CD4-positive, alpha-beta T cell treated with Interleukin-15 for 4 hours (primary cell): ENCODE data around the gene DGKD.
A peak's percentile ranks its signal among the peaks of the same experiment; 100 is the strongest.

Experiments
- DNase-seq: peaks from one replicate; pipeline ENCODE4 v3.0.0-alpha.2; 2020; ENCODE audit warnings: low spot score

The DGKD gene

GRCh38 chr2:233413046-233413445, 58.8 kb downstream of the DGKD start:
- DNase-seq: no peak

DNA sequence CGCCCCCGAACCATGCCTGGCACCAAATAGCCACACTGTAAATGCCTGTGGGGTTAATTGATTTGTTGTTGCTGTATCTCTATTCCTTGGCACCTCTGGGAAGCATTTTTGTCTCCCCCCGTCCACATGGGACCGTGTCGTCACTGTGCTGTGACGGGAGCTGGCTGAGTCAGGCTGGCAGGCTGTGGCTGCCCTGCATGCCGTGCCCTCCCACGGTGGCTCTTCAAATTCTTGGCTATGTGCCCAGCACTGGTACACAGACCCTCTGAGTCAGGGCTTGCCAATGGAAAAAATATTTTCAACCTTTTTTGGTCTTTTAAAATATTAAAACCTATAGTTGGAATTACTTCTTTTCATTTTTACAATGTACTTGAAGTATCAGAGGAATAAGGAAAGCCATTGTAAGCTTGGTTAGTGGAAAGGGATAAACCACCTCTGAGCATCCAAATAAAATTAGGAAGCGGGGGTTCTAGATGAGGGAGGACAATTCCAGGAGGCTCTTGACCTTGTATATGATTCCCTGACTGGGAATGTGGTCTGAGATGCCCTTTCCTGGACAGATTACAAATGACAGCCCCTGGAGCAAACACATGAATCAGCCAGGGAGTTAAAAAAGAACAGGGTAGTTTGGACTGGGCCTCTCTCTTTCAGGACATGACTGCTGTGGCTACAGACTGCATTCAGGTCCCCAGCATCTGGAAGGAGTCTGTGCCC, 59.4 kb downstream of the DGKD start:
- peak; percentile 77 for DNase-seq

DNA sequence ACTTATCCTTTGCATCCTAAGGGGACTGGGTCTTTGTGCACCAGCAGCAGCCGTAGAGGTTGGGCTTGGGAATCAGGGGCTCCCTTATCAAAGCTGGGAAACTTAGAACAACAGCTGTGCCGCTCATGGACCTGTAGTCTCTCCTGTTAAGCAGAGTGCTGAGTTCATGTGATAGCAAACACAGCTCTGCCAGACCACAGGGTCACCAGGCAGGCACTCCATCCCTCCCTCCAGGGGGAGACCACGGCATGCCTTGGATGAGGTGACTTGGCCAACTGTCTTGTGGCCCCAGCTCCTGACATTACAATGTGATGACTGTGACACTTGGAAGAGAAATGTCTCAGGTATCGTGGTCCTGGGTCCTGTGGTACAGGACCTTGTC, 60.0 kb downstream of the DGKD start:
- no peak for DNase-seq

- DNase-seq: peak; percentile 70
Measured at GRCh38 chr2:233414777-233415570, 60.7 kb downstream of the DGKD start.

- no peak for DNase-seq
Measured at GRCh38 chr2:233416199-233416598, 61.9 kb downstream of the DGKD start.

- no peak for DNase-seq
Measured at GRCh38 chr2:233416706-233417105, 62.4 kb downstream of the DGKD start.

DNA sequence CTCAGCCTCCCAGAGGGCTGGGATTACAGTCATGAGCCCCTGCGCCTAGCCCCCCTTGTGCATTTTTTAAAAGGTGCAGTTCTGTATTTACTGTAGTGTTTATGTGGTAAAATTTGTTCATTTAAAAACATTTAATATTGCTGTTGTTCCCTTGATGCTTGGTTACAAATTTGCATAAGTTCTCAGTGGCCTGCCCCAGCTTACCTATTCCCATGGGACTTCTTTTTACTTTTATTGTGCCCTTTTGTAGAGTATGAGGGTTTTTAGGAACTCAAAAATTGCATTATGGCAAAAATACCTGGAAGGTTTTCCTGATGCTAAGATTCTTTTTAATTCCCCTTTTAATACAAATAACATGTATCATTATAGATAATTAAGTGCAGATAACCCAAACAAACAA, 63.0 kb downstream of the DGKD start:
- DNase-seq: no peak

DNA sequence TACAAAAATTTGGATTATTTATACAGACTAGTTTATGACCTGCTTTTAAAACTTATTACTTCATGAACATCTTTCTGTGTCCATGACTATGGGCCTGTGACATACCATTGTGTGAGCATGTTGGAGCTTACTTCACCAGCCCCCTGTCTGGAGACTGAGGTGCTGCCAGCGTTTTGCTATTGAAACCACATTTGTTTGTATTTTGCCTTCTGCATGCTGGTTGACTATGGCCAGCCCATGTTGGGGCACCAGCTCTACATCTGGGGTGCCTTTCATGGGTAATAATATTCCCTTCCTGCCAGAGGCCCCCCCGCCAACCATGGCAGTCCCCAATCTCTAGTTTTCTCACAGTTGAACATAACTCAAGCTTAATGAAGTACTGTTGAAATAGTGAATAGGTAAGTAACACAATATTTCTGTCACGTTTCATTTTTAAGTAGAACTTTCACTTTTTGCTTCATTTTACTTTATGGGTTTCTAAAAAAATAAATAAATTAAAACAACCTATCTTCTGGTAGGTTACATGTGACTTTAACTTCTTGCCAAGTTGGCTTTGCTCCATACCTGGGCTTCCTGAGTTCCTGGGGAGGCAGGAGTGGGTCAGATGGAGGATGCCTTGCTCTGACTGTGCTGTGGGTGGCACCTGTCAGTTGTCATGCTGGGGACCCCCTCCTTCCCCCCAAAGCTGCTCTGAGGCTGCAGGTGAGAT, 63.9 kb downstream of the DGKD start:
- no peak for DNase-seq

DNA sequence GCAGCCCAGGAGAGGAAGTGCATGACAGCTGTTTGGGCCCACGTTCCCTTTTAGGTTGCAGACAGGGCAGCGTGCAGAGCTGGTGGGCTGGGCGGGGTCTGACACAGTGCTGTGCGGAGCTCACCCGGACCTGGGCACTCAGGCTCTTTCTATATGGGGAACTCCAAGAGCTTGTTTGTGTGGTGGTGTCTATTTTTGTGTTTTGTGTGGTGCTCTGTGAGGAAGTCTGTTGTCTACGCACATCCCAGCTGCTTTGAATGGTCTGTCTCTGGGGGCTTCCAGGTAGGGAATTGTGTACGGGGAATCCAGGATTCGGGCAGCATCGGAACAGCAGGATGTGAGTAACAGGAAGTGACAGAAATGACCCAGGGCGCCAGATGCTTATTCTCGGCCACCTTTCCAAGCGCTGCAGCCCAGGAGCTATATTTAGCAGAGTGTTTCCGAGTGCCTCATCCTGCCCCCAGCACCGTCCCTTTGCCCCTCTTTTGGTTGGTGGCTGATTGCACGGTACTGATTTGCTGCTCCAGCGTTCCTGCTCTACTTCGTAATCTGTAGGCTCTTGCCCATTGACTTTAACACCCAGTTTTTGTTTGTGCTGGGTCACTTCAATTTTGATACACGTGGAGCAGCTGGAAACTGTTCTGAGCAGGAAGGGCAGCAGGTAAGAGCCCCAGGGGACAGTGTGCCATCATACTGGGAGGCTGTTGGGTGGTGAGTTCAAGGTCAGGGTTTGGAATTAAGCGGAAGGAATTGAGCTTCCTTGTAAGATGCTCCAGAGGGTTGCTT, 64.7 kb downstream of the DGKD start:
- DNase-seq: peak; percentile 64

- peak; percentile 67 for DNase-seq
Measured at GRCh38 chr2:233419602-233420391, 65.5 kb downstream of the DGKD start.

DNA sequence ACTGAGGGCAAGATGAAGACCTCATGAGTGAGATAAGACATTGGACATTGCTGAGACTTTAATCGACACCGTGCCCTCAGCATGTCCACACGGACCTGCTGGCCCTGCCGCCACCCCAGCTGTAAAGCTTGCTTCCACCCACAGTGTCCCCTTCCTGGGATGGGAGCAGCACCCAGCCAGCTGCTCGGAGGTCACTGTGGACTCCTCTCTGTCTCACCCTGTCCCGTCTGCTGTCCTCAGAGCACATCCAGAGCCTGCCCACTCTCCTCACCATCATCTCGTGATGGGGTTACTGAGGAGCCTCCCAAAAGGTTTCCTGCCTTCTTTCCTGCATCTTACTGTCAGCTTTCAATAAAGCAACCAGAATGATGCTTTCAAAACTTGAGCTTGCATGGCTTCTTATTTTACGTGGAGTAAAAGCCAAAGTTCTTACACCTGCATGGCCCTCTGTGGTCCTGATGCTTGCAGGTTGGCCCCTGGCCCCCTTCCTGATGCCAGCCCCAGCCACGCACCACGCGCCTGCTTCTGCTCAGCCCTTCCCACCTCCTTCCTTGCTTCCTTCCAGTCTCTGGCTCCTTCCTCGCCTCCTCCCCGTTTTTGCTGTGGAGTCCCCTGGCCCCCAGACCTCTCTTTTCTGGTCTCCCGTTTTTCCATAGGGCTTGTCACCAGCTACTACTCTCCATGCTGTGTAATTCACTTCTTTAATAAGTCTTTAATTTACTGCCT, 67.0 kb downstream of the DGKD start:
- no peak for DNase-seq

- DNase-seq: peak; percentile 72
Measured at GRCh38 chr2:233422050-233422639, 67.9 kb downstream of the DGKD start.

- DNase-seq: no peak
Measured at GRCh38 chr2:233422649-233423551, 68.6 kb downstream of the DGKD start.

DNA sequence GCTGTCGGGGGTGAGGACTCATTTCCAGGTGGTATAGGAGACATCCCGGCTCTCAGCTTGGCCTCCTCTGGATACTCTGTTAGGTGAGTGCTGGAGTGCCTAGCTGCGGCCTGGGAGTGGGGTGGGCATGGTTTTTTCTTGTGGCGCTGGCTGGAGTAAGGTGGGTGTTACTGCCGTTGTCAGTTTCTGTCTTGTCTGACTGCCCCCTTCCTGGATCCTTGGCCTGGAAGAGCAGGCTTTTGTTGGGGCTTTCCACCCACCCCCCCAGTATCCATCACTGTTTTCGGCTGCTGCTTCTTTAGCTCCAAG, 69.2 kb downstream of the DGKD start:
- DNase-seq: no peak

GRCh38 chr2:233424154-233424951, 70.1 kb downstream of the DGKD start:
- DNase-seq: no peak

DNA sequence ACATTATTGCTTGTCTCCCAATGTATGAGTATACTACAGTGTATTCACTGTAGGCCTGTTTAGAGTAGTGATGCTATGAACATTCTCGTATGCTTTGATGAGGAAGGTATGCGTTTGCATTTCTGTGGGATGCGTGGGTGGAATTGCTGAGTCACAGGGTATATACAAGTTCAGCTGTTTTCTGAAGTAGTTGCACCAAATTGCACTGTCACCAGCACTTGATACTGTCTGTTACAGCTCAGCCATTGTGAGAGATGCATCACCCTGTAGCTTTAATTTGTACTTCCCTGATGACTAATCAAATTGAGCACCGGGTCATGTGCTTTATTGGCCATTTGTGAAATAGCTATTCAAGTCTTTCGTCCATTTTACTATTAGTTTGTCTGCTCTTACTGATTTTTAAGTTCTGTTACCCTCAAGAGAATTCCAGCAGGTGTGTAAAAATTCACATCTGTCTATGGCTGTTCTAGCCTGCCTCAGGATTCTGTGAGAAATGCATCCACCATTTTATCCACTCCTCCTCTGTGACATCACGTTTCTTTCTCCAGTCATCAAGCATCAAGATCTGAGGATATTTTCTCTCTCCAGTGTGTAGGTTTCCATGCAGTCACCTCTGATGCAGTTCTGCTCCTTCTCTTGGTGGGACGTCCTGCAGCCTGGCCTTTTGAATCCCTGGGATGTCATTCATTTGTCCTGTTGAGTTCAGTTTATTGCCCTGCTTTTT, 72.5 kb downstream of the DGKD start:
- peak; percentile 43 for DNase-seq

GRCh38 chr2:233428008-233428407, 73.7 kb downstream of the DGKD start:
- DNase-seq: no peak

DNA sequence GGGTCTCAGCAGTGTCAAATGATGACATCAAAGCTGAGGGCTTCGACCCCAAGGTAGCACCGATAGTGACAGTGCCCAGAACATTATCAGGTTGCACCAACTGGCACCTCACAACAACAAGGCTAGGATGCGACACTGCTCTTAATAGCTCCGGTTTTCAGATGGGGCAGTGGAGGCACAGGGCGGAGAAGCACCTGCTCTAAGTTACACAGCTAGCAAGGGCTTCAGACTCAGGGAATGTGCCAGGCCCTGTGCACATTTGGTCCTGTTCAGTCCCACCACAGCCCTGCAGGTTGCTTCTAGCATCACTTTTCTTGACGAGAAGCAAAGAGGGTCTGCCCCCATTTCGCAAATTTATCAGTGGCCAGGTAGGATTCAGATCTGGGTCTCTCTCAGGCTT, 74.1 kb downstream of the DGKD start:
- no peak for DNase-seq
